GM19372 (cell line): Measurements from ENCODE around the gene HOXC4.

Experiments used
- ATAC-seq: cut with Tn5 transposase; IDR thresholded peaks from one replicate; pipeline ENCODE4 v1.9.1; 2021; ENCODE audit warnings: mild to moderate bottlenecking, low read depth, moderate library complexity; ENCODE audit not compliant: unreplicated experiment

The HOXC4 gene

DNA sequence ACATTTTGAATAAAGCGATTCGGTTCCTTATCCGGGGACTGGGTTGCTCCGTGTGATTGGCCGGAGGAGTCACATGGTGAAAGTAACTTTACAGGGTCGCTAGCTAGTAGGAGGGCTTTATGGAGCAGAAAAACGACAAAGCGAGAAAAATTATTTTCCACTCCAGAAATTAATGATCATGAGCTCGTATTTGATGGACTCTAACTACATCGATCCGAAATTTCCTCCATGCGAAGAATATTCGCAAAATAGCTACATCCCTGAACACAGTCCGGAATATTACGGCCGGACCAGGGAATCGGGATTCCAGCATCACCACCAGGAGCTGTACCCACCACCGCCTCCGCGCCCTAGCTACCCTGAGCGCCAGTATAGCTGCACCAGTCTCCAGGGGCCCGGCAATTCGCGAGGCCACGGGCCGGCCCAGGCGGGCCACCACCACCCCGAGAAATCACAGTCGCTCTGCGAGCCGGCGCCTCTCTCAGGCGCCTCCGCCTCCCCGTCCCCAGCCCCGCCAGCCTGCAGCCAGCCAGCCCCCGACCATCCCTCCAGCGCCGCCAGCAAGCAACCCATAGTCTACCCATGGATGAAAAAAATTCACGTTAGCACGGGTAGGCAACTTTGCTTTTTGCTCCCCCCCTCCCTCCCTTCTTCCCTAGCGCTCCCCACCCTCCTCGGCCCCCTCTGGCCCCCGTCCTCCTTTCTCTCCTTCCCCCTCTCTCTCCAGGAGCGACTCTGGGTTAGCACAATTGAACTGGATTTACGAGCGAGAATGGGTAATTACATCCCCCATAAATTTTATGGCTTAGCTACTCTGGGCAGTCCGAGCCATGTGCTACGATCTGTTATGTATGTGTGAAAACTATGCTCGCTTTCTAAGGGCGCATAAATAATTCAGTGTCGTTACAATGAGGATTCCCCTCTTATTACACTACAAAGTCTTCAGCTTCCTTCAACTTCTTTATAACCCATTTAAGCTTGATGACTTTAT lies at the start of gene HOXC4:
TSS of gene HOXC4 (plus strand) at position 85 of the 991 bp plus-strand sequence. CDS start at position 173, 88 bp downstream.
- no peak for ATAC-seq

- no peak for ATAC-seq
These were observed 49.4 kb upstream of the HOXC4 start for GRCh38 chr12:54004063-54004840.

GRCh38 chr12:54004841-54005530 lies 48.6 kb upstream of the HOXC4 start:
- no peak for ATAC-seq

DNA sequence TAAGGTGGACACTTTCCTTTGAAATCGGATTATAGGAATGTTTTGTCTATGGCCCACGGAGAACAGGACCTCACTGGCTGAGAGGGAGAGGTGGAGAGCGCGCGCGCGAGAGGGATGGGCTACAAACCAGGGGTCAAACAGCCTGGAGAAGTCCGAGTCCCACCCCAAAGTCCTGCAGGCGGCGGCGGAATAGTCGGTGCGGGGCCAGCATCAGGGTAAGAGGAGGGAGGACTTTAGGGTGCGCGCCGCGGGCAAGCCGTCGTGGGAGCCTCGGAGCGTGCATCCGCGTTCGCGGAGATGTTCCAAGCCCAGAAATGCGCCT lies 48.1 kb upstream of the HOXC4 start:
- ATAC-seq: no peak

GRCh38 chr12:54005853-54006558 lies 47.6 kb upstream of the HOXC4 start:
- ATAC-seq: peak; percentile 70

GRCh38 chr12:54006559-54007220 lies 46.9 kb upstream of the HOXC4 start:
- no peak for ATAC-seq

DNA sequence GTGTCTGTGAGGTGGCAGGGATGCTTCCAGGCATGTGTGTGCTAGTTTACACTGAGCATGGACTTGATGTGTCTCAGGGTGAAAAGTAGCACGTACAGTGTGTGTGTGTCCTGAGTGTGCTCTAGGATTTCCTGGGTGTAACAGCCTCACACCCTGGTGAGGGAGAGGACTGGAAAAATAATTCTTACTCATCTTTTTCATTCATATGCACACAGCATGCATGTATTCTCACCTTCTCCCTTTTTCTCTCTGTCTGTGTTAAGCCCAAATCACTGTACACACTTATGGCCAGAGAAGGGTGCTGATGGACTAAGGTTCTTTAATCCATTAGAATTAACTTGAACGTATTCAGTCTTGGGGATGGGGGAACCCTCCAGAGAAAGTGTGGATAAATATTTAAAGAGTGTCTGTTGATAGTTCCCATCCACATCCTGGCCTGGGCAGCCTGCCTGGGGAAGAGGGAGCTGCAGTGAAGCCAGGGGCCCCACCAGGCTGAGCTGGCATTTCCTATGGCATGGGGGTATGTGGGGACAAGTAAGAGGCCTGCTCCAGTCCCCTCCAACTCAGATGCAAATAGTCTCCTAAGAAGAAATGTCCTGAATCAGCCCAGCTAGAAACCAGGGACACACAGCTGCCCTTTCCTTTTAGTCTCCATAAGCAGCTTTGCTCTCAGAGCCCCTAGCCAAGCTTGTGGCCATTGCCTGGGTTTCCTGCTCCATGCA lies 45.9 kb upstream of the HOXC4 start:
- no peak for ATAC-seq

DNA sequence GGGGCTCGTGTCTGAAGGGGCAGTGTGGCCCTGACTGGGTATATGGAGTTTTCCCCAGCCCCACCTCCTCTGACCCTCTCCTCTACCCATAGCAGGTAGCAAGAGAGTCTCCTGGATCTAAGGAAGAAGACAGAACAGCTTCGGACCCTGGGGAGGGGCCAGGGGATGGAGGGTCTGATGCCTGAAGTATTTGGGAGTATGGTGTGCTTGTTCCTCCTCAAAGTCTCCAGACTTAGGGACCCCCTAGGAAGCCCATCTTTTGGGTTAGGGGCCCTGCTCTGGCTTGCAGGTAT lies 45.4 kb upstream of the HOXC4 start:
- no peak for ATAC-seq

DNA sequence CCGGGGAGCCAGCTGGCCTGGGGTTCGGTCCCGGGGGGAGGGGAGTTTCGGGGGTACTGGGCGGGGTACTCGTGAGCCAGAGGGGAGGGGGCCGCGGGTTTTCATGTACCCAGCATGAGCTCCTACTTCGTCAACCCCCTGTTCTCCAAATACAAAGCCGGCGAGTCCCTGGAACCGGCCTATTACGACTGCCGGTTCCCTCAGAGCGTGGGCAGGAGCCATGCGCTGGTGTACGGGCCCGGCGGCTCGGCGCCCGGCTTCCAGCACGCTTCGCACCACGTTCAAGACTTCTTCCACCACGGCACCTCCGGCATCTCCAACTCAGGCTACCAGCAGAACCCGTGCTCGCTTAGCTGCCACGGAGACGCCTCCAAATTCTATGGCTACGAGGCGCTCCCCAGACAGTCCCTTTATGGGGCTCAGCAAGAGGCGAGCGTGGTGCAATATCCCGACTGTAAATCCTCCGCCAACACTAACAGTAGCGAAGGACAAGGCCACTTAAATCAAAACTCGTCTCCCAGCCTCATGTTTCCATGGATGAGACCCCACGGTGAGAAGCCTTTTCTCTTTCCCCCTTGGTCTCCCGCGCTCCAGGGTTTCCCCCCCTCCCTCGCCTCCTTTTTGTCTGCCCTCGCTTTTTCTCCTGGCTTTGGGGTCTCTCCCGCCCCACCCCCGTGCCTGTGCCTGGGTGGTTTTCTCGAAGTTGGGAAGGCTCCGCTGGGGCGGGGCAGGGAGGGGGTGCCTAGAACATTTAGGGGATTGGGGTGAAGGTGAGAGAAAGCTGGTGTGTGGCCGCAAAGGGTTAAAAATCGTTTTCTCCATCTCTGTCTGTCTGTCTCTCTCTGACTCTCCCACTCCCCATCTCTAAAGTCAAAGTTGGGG lies 44.2 kb upstream of the HOXC4 start:
- ATAC-seq: no peak

DNA sequence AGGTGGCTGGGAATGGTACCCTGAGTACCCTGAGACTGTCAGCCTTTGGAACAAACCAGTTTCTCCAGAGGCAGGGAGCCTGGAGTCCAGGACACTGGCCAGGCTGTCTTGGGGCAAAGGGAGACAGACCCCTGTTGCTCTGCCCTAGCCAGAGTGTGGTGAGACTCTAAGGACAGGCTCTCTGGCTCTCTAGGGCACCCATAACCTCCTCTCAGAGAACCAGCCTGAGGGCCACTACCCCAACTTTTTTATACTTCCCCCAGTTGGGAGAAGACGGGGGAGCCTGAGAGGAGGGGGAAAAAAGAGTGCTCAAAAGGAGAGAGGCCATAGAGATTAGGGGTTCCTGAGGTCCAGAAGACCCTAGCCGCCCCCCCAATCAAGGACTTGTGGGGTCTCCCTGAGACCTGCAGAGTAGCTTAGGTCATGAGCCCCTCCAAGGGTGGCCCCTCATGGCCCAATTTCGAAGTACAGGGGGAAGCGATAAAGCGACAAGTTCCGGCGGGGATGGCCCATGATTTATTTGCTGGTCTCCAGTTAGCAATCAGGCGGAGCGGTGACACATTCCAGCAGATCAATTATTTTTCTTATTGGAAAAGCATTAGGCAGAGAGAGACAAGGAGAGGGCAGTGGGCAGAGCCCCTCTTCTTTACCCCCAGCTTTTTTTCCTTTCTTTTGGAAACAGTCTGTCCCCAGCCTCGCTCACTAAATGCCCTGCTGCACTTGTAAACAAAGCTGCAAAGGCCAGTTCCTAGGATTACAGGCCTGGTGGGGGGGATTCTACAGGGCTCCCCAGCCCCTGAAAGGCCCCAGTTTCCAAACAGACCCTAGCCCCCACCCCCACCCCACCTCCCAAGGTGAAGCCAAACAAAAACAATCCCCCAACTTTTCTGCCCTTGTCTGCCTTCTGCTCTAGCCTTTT lies 43.3 kb upstream of the HOXC4 start:
- ATAC-seq: no peak

DNA sequence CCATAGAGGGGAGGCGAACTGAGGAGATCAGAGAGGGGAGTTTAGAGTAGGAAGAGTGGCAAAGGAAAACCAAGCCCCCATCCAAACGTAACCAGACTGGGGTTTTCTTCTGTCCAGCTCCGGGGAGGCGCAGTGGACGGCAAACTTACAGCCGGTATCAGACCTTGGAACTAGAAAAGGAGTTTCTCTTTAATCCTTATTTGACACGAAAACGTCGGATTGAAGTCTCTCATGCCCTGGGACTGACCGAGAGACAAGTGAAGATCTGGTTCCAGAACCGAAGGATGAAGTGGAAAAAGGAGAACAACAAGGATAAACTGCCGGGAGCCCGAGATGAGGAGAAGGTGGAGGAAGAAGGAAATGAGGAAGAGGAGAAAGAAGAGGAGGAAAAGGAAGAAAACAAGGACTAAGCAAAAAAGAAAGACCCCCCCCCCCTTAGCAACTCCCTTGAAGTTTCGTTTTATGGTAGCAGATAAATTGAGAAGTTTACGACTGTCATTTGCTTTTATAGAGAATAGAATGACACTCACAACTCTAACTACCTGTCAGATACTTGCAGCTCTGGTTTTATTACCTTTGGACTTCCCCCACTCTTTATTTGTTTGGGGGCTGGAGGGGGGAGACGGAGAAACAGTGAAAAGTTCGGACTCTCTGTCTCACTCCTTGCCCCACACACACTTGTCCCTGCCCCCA lies 42.5 kb upstream of the HOXC4 start:
- no peak for ATAC-seq

DNA sequence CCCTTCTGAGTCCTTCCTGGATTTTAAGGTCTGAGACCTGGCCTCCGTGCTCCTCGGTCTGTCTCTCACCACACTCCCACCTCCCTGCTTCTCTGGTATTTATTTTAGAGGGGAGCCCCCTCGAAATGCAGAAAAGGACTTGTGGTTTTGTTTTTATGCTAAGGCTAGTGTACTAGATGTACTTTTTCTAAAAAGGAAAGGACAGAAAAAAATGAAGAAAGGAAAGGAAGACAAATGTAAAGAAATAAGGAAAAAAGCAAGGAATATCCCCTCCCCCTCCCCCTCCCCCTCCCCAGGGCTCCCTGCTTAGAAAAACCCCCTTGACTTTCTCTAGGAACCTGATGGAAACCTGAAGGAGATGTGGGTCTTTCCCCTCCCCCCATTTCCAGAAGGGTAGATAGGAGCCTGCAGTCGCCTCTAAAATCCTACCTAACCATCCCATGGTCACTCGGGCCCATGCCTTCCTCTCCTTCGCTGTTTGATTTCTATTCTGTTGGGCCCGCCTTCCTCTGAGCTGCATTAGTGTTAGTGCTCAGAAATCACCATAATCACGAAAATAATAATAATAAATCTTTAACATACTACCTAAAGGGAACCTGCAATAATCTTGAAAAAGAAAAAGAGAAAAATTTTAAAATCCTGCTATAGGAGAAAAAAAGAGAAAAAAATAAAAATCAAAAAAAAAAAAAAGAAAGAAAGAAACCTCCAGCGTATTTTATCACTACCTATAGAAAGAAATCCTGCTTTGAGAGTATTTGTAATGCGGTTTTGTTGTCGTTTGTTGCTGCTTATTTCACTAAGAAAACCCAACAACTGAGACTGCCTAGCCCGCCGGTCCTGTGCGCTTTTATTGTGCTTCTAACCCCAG lies 41.7 kb upstream of the HOXC4 start:
- ATAC-seq: no peak

GRCh38 chr12:54012631-54013409 lies 40.8 kb upstream of the HOXC4 start:
- ATAC-seq: no peak

DNA sequence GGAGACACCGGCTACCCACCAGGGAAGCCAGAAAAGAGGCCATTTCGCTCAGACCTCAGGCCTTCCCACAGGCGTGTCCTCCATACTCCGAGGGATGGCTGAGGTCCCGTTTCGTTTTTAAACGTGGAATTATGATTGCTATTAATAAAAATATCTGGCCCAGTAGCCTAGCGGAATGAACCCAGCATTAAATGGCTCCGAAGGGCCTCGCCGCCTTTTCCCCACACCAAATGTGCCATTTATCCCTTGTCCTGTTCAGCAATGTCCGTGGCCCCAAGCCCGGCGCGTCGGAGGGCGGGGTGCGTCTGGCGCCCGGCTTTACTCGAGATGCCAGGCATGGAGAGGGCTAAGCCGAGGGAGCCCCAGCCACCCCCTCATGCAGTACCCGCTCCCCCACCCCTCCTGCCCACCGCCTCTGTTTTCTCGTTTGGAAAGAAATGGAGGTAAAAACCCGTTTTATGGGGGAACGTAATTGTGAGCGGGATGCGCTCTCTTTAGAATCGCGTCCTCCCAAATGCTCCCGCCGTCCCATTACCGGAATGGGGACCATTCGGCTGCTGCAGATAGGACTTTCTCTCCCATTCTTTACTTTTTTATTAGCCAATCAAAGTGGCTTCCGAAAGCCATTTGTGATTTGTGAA lies 39.1 kb upstream of the HOXC4 start:
- no peak for ATAC-seq
